GM21576 (cell line): ENCODE results near the gene B3GLCT.

Source experiments
- ATAC-seq: cut with Tn5 transposase; IDR thresholded peaks from one replicate; pipeline ENCODE4 v1.9.1; 2021; ENCODE audit warnings: mild to moderate bottlenecking, moderate library complexity; ENCODE audit not compliant: unreplicated experiment

Gene B3GLCT

GRCh38 chr13:31221057-31221456 is 21.3 kb downstream of the B3GLCT start:
- ATAC-seq = no peak

GRCh38 chr13:31223215-31223614 is 23.4 kb downstream of the B3GLCT start:
- no peak for ATAC-seq

- ATAC-seq = no peak
These were observed 23.9 kb downstream of the B3GLCT start for GRCh38 chr13:31223640-31224039.

GRCh38 chr13:31224174-31224669 is 24.4 kb downstream of the B3GLCT start:
- ATAC-seq = no peak

GRCh38 chr13:31224963-31225559 is 25.3 kb downstream of the B3GLCT start:
- ATAC-seq = no peak

GRCh38 chr13:31225998-31226675 is 26.4 kb downstream of the B3GLCT start:
- no peak for ATAC-seq

- ATAC-seq = no peak
These were observed 27.3 kb downstream of the B3GLCT start for GRCh38 chr13:31227063-31227462.

GRCh38 chr13:31227870-31228269 is 28.1 kb downstream of the B3GLCT start:
- ATAC-seq = no peak

- ATAC-seq = no peak
These were observed 35.0 kb downstream of the B3GLCT start for GRCh38 chr13:31234729-31235128.

GRCh38 chr13:31236211-31236786 is 36.5 kb downstream of the B3GLCT start:
- ATAC-seq = no peak

GRCh38 chr13:31240921-31241320 is 41.1 kb downstream of the B3GLCT start:
- no peak for ATAC-seq

- no peak for ATAC-seq
These were observed 42.6 kb downstream of the B3GLCT start for GRCh38 chr13:31242367-31242766.

GRCh38 chr13:31242916-31243315 is 43.1 kb downstream of the B3GLCT start:
- no peak for ATAC-seq

GRCh38 chr13:31245598-31246373 is 46.0 kb downstream of the B3GLCT start:
- ATAC-seq = no peak

- no peak for ATAC-seq
These were observed 47.1 kb downstream of the B3GLCT start for GRCh38 chr13:31246918-31247317.

GRCh38 chr13:31248361-31248760 is 48.6 kb downstream of the B3GLCT start:
- no peak for ATAC-seq

- ATAC-seq = no peak
These were observed 49.3 kb downstream of the B3GLCT start for GRCh38 chr13:31248965-31249539.

GRCh38 chr13:31250435-31250834 is 50.7 kb downstream of the B3GLCT start:
- ATAC-seq = no peak

- ATAC-seq = no peak
These were observed 61.5 kb downstream of the B3GLCT start for GRCh38 chr13:31261241-31261640.

- no peak for ATAC-seq
These were observed 63.6 kb downstream of the B3GLCT start for GRCh38 chr13:31263346-31263745.

- no peak for ATAC-seq
These were observed 64.4 kb downstream of the B3GLCT start for GRCh38 chr13:31264151-31264550.
